HT1080 (cell line): ENCODE results near the gene BGLAP. TPM values are rescaled to one million over a fixed set of nuclear protein-coding genes. Genes with fewer than 3 reads are reported as not detected.

Source experiments
- DNase-seq: peaks from one replicate; pipeline ENCODE4 v3.0.0-alpha.2; 2015; ENCODE audit warnings: low read depth
- total RNA-seq: library from RNA; depleted of rRNA; stranded (reverse); fragments of >200 nt; shearing (Covaris generic); gene quantifications from 2 replicates; pipeline ENCODE4 v1.2.3, GENCODE V29; 2014

Gene BGLAP
- total RNA-seq, 1 experiment from 2014 or later = 2.3 TPM

GRCh38 chr1:156226116-156226538, 15.9 kb upstream of the BGLAP start:
- no peak for DNase-seq

- no peak for DNase-seq
Observed at GRCh38 chr1:156226782-156227181, 15.2 kb upstream of the BGLAP start.

GRCh38 chr1:156228501-156228900, 13.5 kb upstream of the BGLAP start:
- DNase-seq = no peak

GRCh38 chr1:156229809-156230472, 12.0 kb upstream of the BGLAP start:
- DNase-seq = no peak

GRCh38 chr1:156230473-156230837, 11.5 kb upstream of the BGLAP start:
- no peak for DNase-seq

- no peak for DNase-seq
Observed at GRCh38 chr1:156232201-156232894, 9.6 kb upstream of the BGLAP start.

- DNase-seq = peak; percentile 77
Observed at GRCh38 chr1:156233426-156234127, 8.4 kb upstream of the BGLAP start.

GRCh38 chr1:156236164-156236563, 5.8 kb upstream of the BGLAP start:
- DNase-seq = no peak

- no peak for DNase-seq
Observed at GRCh38 chr1:156238248-156238647, 3.7 kb upstream of the BGLAP start.

GRCh38 chr1:156241311-156241811, 623 bp upstream of the BGLAP start:
- peak; percentile 82 for DNase-seq

- DNase-seq = no peak
Observed at GRCh38 chr1:156242738-156243137, 754 bp downstream of the BGLAP start.

- DNase-seq = no peak
Observed at GRCh38 chr1:156244126-156244525, 2.1 kb downstream of the BGLAP start.

- DNase-seq = no peak
Observed at GRCh38 chr1:156244712-156245111, 2.7 kb downstream of the BGLAP start.

- DNase-seq = no peak
Observed at GRCh38 chr1:156245451-156246232, 3.7 kb downstream of the BGLAP start.

- no peak for DNase-seq
Observed at GRCh38 chr1:156246241-156246780, 4.3 kb downstream of the BGLAP start.

GRCh38 chr1:156246781-156247459, 4.9 kb downstream of the BGLAP start:
- no peak for DNase-seq

- DNase-seq = peak; percentile 25
Observed at GRCh38 chr1:156247460-156248322, 5.7 kb downstream of the BGLAP start, which contains the start of gene PAQR6. PAQR6 (minus strand) TSS chr1:156248056; CDS start chr1:156246731, 1,325 bp downstream.

- DNase-seq = no peak
Observed at GRCh38 chr1:156248323-156248683, 6.3 kb downstream of the BGLAP start.

- DNase-seq = no peak
Observed at GRCh38 chr1:156249593-156249992, 7.6 kb downstream of the BGLAP start.

- DNase-seq = no peak
Observed at GRCh38 chr1:156251527-156251926, 9.5 kb downstream of the BGLAP start.
